HG03135 (cell line): ENCODE results near the gene PTPN7.
"Not testable (repeated sequence)": the region's sequence is repeated elsewhere in the genome, so short reads cannot be mapped to it uniquely, and the experiment has no call there.

ENCODE experiments used
- ATAC-seq: cut with Tn5 transposase; IDR thresholded peaks from one replicate; pipeline ENCODE4 v1.9.1; 2021; ENCODE audit warnings: mild to moderate bottlenecking, moderate library complexity; ENCODE audit not compliant: unreplicated experiment

Gene PTPN7

GRCh38 chr1:202160377-202160940 is at the start of gene PTPN7:
PTPN7 (minus strand) TSS chr1:202160602; CDS start chr1:202159402, 1,200 bp downstream.
- no peak for ATAC-seq

- ATAC-seq, result no peak
These were observed 48.0 kb upstream of the PTPN7 start for GRCh38 chr1:202208351-202208857.

- ATAC-seq, result no peak
These were observed 46.9 kb upstream of the PTPN7 start for GRCh38 chr1:202207292-202207691.

DNA sequence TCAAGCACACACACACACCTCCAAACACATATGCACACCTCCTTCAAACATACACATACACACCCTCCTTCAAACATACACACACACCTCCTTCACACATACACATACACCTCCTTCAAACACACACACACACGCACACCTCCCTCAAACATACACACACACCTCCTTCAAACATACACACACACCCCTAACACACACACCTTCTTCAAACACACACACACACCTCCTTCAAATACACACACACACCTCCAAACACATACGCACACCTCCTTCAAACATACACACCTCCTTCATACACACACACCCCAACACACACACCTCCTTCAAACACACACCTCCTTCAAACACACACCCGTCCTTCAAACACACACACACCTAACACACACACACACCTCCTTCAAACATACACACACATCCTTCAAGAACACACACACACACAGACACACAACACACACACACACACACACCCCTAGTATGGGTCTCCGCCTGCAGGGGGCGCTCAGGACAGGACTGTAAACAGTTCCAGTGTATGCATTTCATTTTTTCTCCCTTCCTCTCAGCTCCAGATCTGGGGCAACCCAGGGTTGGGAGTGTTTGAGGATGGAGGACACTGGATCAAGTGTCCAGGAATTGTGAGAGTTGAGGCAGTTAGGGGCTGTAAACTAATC is 45.3 kb upstream of the PTPN7 start:
- no peak for ATAC-seq

DNA sequence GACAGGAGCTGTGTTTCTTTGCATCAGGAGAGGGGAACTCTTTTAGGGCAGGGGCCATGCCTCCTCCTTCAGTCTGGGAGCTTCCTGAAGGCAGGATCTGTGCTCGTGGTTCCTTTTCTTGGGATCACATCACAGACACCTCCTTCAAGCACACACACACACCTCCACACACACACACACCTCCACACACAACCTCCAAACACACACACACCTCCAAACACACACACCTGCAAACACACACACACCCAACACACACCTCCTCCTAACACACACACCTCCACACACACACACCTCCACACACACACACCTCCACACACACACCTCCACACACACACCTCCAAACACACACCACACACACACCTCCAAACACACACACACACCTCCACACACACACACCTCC is 43.7 kb upstream of the PTPN7 start:
- ATAC-seq, result no peak

DNA sequence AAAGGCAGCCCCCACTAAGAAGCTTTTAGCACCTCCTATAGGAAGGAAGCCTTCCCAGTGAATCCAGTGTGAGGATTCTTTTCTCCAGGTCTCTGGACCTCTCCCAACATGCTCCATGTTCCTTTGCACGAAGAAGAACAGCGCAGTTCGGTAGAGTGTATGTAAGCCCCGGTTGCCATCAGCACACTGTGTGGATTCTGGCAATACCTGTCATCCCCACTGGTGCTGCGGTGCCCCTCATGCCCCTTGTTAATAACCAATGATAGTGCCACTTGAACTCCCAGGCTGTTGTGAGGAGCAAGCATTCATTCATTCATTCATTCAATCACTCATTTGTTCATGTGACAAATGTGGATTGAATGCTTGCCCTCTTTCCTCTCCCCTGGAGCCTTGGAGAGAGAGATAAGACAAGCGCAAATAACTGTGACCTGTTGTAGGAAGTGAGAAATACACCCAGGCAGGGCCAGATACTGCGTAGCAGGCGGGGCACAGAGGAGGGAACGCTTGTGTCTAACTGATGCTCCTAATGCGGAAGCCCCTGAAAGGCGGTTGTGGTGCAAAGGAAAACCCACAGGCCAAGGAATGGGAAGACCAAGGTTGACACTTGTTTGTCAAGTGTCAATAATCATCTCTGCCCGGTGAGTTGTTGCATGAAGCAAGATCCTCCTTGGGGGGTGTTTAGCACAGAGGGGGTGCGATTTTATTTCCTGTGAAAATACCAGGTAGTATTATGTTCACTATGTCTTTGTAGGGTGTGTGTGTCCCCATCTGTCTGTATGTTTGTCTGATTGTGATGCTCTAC is 43.0 kb upstream of the PTPN7 start:
- no peak for ATAC-seq

DNA sequence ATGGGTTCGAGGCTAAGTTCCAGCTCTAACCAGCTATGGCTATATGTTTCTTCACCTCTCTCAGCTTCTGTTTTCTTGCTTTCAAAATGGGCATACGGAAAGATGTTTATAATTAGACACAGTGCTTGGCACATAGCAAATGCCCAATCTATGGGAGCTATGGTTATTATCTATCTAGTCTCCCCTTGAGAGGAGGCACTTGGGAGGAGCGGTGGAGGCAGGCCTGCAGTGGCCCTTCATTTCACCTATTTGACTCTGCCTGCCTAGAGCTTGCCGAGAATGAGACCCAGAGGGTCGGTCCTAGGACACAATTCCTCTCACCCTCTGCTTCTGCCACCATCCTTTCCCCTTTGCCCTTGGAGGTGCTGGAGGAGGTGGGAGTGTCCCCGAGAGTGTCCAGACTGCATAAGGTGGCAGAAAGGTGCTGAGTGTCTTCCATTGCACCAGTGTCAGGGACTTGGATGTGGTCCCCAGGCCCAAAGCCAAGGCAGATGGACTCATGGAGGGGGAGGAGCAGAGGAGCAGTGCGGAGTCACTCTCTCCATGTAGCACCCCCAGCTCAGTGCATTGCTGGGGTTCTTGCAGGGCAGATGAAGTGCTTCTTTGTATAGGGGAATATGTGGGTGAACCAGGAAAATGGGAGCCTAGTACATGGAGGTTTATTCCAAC is 42.2 kb upstream of the PTPN7 start:
- ATAC-seq, result no peak

DNA sequence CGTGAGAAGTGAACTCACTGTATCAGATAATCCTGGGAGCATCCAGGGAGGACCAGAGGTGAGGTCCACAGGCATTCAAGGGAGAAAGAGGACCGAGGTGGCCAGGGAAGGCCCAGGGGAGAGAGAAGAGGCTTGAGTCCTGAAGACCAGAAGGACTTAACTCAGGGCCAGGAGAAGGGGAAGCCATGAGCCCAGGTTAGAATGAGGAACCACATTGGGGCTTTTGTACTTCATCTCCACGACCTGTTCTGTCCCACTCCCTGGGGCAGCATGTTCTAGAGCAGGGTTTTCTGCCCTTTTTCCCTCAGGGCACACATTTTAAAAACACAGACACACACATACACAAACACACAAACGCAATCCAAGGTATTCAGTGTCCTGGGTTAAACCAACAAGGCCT is 41.6 kb upstream of the PTPN7 start:
- no peak for ATAC-seq

GRCh38 chr1:202201266-202201665 is 40.9 kb upstream of the PTPN7 start:
- no peak for ATAC-seq

- ATAC-seq, result no peak
These were observed 40.3 kb upstream of the PTPN7 start for GRCh38 chr1:202200669-202201068.

DNA sequence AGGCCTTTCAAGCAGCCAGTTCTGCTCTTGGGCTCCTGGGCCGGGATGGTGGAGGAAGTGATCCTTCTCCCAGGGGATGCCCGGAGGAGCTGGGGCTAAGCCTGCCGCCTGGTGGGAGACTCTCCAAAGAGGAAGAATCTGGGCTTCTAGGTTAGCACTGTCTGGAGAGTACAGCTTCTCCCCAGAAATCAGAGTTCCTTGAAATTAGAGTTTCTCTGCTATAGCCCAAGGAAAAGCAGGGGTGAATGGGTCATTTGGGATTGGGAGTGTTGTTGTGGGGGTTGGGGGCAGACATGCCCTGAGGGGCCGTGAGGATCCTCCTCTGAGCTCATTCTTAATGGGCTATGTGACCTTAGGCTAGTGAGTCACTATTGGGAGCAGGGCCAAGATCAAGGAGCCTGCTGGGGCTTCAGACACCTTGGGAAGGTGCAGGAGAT is 39.7 kb upstream of the PTPN7 start:
- no peak for ATAC-seq

GRCh38 chr1:202199040-202199889 is 38.9 kb upstream of the PTPN7 start:
- ATAC-seq, result no peak

DNA sequence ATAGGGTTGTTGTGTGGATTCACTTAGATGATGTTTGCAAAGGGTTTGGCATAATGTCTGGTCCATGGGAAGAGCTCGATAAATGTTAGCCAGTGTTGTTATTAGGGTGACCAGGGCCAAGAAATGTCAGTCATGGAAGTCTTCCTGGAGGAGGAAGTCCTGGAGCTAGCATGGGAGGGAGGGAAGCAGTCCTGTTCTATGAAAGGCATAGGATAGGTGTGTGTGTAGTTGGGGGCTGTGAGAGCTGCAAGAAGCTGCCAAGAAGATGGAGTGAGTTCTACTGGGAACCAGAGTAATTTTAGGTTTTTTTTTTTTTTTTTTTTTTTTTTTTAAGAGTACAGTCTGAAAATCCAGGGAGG is 37.9 kb upstream of the PTPN7 start:
- ATAC-seq, result no peak

- no peak for ATAC-seq
These were observed 37.4 kb upstream of the PTPN7 start for GRCh38 chr1:202197653-202198365.

DNA sequence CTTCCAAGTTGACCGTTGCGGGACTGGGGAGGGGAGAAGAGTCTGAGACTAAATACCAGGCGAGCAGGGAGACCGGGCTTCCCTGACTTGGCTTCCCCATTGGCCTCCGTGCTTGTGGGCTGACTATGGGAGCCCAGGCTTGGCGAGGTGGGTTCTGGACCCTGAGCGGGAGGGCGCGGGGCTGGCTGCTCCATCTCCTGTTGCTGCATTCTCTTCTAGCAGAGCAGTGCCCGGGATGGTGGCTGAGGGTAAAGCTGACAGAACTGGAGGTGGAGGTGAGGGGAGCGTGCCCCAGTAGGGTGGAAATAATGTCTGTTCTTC is 33.9 kb upstream of the PTPN7 start:
- no peak for ATAC-seq

DNA sequence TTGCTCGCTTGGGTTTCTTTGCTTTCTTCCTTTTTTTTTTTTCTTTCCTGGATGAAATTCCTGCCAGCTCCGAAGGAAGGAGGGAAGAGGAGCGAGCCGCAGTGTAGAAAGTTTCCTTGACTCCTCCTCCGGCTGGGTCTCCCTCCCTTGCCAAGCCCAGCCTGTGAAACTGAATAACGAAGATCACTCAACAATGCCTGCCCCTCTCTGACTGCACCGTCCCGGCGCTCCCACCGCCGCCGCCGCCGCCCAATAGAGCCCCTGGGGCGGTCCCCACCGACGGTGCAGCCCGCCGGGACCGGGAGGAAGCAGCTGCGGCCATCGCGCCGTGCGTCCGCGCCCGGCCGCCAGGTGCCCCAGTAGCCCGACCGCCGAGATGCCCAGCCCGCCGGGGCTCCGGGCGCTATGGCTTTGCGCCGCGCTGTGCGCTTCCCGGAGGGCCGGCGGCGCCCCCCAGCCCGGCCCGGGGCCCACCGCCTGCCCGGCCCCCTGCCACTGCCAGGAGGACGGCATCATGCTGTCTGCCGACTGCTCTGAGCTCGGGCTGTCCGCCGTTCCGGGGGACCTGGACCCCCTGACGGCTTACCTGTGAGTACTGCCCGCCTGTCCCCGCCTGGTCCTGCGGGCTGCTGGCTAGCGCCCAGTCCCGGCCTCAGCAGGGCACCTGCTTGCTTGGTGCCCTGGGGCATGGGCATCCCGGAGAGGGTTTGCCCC is 33.4 kb upstream of the PTPN7 start, which contains the start of gene LGR6:
TSS of gene LGR6 (plus strand) at position 186 of the 714 bp plus-strand sequence. CDS start at position 377, 191 bp downstream.
- ATAC-seq, result no peak

DNA sequence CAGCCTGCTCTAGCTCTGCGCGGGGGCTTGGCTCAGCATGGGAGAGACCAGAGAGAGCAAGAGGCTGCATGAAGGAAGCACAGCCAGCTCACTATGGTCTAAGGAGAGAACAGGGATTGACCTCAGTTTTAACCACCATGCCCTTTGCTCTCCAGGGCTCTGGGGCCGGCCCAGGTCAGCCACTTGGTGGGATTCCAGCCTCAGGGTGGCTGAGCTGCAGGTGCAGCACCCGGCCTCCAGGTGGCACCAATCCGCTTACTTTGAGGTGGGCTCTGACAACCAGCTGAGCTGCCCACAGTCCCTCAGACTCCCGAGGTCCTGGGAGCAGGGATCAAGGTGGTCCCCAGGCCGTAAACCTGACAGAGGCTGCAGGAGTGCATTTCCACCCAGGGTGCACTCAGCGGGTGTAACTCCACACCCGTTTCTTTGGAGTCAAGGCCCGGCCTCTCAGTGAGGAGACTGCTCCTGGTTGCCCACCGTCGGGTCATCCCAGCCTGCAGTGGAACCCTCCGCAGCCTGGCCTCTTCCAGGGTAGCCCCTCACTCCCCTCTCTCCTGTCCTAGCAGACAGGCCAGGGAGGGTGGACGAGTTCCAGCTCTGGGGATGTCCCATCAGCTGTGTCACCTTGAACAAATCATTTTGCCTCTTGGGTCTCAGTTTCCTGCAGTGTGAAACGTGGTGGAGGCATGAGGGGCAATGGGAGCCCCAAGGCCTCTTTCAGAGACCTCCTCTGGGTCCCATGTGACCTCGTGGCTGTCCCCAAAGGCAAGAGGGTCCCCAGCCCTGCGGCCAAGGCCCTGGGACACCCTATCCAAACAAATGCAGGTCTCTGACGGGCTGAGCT is 32.6 kb upstream of the PTPN7 start:
- ATAC-seq, result no peak

DNA sequence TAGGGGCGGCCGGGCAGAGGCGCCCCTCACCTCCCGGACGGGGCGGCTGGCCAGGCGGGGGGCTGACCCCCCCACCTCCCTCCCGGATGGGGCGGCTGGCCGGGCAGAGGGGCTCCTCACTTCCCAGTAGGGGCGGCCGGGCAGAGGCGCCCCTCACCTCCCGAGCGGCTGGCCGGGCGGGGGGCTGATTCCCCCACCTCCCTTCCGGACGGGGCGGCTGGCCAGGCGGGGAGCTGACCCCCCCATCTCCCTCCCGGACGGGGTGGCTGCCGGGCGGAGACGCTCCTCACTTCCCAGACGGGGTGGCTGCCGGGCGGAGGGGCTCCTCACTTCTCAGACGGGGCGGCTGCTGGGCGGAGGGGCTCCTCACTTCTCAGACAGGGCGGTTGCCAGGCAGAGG is 31.0 kb upstream of the PTPN7 start:
- not testable (repeated sequence) for ATAC-seq
